ENCODE measurements around the gene HCRTR1.

DNA sequence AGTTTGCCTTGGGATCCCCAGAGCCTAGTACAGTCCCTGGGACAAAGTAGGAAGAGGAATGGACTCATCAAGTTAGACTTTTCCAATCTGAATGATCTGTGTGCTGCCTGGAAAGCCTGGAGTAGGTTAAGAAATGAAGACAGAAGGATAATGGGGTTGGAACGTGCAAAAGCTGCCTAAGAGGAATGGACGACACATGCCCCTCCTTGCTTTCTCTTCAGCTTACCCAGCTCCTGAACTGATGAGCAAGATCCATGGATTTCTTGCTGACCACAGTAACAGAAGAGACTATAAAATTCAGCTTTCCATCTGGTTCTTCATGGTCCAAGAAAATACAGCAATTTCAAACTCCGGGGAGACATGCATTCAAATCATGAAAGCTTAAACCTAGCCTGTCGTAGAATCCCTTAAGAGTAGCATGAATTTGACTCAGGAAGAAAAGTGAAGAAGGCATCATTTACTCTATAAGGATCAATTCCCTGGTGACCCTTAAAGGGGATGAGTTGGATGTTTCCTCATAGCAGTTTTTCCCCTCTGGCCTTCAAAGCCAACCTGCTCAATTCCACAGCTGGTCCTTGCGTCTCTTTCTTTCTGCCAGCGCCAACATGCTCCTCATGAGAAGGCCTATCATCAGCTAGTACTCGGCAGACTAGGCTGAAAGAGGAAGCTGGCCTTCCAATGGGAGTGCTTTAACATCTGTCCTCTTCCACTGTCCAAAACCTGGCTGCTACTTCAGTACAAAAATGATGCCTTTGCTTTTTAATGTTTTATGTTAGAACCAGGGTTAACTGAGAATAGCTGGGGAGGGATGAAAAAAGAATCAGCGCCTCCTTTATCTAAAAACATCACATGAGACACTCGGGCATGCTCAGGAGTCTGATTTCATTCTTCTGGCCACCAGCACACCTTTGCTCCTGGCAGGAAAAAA, 32.9 kb downstream of the HCRTR1 start:
- TF ChIP-seq, protein P1, sequence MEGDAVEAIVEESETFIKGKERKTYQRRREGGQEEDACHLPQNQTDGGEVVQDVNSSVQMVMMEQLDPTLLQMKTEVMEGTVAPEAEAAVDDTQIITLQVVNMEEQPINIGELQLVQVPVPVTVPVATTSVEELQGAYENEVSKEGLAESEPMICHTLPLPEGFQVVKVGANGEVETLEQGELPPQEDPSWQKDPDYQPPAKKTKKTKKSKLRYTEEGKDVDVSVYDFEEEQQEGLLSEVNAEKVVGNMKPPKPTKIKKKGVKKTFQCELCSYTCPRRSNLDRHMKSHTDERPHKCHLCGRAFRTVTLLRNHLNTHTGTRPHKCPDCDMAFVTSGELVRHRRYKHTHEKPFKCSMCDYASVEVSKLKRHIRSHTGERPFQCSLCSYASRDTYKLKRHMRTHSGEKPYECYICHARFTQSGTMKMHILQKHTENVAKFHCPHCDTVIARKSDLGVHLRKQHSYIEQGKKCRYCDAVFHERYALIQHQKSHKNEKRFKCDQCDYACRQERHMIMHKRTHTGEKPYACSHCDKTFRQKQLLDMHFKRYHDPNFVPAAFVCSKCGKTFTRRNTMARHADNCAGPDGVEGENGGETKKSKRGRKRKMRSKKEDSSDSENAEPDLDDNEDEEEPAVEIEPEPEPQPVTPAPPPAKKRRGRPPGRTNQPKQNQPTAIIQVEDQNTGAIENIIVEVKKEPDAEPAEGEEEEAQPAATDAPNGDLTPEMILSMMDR (IDR thresholded peaks at IDR 0.05), result no peak
- no peak for TF ChIP-seq POLR2A (IDR thresholded peaks at IDR 0.05)

Data from body of pancreas (tissue), 4 donors.